Loucy (cell line): Measurements from ENCODE around the gene DUSP28.

ENCODE experiments used
- H2AFZ ChIP-seq: fragments of 200-600 bp; sonication (generic); 2 replicates; pipeline ENCODE4 v1.6.0; 2016; ENCODE audit warnings: antibody characterized with exemption, mild to moderate bottlenecking, low read length, moderate library complexity
- H3F3A ChIP-seq: fragments of 200-600 bp; 2 replicates; pipeline ENCODE4 v1.6.0; 2016; ENCODE audit warnings: antibody characterized with exemption, low read depth, mild to moderate bottlenecking
- H3K27me3 ChIP-seq: fragments of 200-600 bp; sonication (generic); 2 replicates; pipeline ENCODE4 v1.6.1; 2014; ENCODE audit warnings: low read length, mild to moderate bottlenecking; ENCODE audit not compliant: insufficient read depth, poor library complexity, severe bottlenecking
- H3K36me3 ChIP-seq: fragments of 200-600 bp; sonication (generic); 2 replicates; pipeline ENCODE4 v1.6.1; 2016; ENCODE audit warnings: low read length; ENCODE audit not compliant: insufficient read depth
- H3K4me1 ChIP-seq: fragments of 200-600 bp; sonication (generic); 2 replicates; pipeline ENCODE4 v1.5.1; 2014; ENCODE audit warnings: low read length, mild to moderate bottlenecking; ENCODE audit not compliant: insufficient read depth, poor library complexity, severe bottlenecking
- H3K4me2 ChIP-seq: fragments of 200-600 bp; sonication (generic); 2 replicates; pipeline ENCODE4 v1.6.0; 2014; ENCODE audit warnings: antibody characterized with exemption, low read length, low read depth, mild to moderate bottlenecking; ENCODE audit not compliant: poor library complexity, severe bottlenecking
- H3K4me3 ChIP-seq: fragments of 200-600 bp; sonication (generic); 2 replicates; pipeline ENCODE4 v1.5.1; 2014; ENCODE audit warnings: low read length, mild to moderate bottlenecking, mixed read lengths; ENCODE audit not compliant: poor library complexity, severe bottlenecking
- H3K79me2 ChIP-seq: fragments of 200-600 bp; sonication (generic); 2 replicates; pipeline ENCODE4 v1.6.1; 2014; ENCODE audit warnings: low read length; ENCODE audit not compliant: insufficient read depth
- H3K9ac ChIP-seq: fragments of 200-600 bp; sonication (generic); 2 replicates; pipeline ENCODE4 v1.6.0; 2014; ENCODE audit warnings: mild to moderate bottlenecking, low read depth, low read length, moderate library complexity; ENCODE audit not compliant: poor library complexity, severe bottlenecking
- H3K9me2 ChIP-seq: fragments of 200-600 bp; sonication (generic); replicated peaks from 2 replicates; pipeline ENCODE4 v1.6.1; 2016; ENCODE audit warnings: low read depth, low read length, mixed read lengths
- H3K9me3 ChIP-seq: fragments of 200-600 bp; sonication (generic); 2 replicates; pipeline ENCODE4 v1.6.1; 2014; ENCODE audit warnings: mild to moderate bottlenecking, antibody characterized with exemption, low read length, low read depth; ENCODE audit not compliant: insufficient read depth
- H4K20me1 ChIP-seq: fragments of 200-600 bp; sonication (generic); 2 replicates; pipeline ENCODE4 v1.6.0; 2014; ENCODE audit warnings: antibody characterized with exemption, low read length, mild to moderate bottlenecking; ENCODE audit not compliant: insufficient read depth, poor library complexity, severe bottlenecking
- EZH2phosphoT487 ChIP-seq: fragments of 200-600 bp; IDR thresholded peaks from 2 replicates; pipeline ENCODE4 v1.6.1; 2018; ENCODE audit warnings: antibody characterized with exemption, mild to moderate bottlenecking, moderate library complexity, borderline replicate concordance
- TF ChIP-seq, protein P1 (sequence below): fragments of 200-600 bp; sonication (generic); conservative IDR thresholded peaks from 2 replicates; pipeline ENCODE4 v1.5.1; 2014; ENCODE audit warnings: mild to moderate bottlenecking, antibody characterized with exemption, low read length

The DUSP28 gene

DNA sequence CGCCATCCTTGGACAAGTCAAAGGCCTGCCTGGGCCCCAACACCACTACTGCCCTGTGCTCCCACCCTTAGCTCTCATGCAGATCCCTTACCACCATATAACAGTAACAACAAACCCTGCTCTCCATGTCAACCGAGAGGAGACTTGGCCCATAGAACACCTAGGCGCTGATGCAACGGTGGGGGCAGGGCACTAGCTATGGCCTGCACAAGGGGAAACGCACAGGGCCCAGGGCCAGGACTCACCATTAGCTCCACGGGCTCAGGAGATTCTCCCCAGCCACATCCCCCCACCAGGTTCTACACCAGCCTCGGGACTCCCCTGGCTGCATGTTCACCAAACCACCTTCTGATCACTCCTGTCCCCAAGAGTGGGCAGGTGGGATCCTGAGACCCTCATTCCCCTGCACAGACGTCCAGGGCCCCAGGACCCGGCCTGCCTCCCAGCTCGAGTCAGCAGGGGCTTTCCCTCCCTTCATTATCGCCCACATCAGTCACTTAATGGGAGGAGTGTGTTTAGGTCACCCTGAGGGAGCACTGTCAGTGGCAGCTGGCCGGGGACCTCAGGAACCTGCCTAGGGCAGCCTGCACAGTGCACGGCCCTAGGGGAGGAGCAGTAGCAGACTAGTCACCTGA, 31.6 kb upstream of the DUSP28 start:
- no peak overlapping the region for H3K4me2 ChIP-seq
- no peaks in the 10 kb centered on the region for H4K20me1 ChIP-seq
- H3K79me2 ChIP-seq = no peaks in the 10 kb centered on the region
- no peaks in the 10 kb centered on the region for H3K27me3 ChIP-seq
- H3K36me3 ChIP-seq = peaks cover 57% of the 10 kb centered on the region; the same call in 1 of the 2 replicates
- no peaks in the 10 kb centered on the region for H3K9me2 ChIP-seq
- TF ChIP-seq EZH2phosphoT487 = no peak
- TF ChIP-seq, protein P1, sequence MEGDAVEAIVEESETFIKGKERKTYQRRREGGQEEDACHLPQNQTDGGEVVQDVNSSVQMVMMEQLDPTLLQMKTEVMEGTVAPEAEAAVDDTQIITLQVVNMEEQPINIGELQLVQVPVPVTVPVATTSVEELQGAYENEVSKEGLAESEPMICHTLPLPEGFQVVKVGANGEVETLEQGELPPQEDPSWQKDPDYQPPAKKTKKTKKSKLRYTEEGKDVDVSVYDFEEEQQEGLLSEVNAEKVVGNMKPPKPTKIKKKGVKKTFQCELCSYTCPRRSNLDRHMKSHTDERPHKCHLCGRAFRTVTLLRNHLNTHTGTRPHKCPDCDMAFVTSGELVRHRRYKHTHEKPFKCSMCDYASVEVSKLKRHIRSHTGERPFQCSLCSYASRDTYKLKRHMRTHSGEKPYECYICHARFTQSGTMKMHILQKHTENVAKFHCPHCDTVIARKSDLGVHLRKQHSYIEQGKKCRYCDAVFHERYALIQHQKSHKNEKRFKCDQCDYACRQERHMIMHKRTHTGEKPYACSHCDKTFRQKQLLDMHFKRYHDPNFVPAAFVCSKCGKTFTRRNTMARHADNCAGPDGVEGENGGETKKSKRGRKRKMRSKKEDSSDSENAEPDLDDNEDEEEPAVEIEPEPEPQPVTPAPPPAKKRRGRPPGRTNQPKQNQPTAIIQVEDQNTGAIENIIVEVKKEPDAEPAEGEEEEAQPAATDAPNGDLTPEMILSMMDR = no peak
- no peak overlapping the region for H2AFZ ChIP-seq
- no peak overlapping the region for H3K4me3 ChIP-seq
- H3K4me1 ChIP-seq = no peaks in the 10 kb centered on the region
- peaks cover 38% of the 10 kb centered on the region; the same call in 1 of the 2 replicates for H3K9me3 ChIP-seq
- H3F3A ChIP-seq = no peaks in the 10 kb centered on the region
- no peak overlapping the region for H3K9ac ChIP-seq

DNA sequence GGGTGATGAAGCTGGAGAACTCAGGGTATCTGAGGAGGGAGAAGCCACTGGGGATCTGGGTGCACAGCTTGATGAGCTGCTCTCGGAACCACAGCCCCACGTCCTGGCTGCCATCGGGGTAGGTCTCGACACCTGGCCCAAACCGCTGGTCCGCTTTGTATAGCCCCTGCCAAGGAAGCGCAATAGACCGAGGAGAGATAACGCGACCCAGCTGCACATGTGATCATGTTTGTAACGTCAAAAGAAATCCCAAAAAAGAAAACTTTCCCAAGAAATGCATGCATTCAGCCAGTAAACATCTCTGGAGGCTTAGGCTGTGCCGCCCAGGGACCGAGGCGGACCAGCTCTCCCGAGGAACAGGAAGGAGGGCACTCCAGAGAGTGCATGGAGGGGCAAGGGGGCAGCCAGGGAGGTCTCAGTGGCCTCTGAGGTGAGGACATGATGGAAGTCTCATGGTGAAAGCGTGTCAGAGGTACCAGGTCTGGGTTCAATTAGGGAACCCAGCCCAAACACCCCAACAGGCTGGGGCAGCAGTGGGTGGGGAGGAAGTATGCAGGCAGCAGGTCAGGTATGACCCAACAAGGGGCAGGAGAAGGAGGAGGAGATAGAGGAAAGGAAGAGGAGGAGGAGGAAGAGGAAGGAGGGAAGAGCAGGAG, 30.7 kb upstream of the DUSP28 start:
- Histone ChIP-seq H3K4me1 (no peaks in the 10 kb centered on the region), H3K27me3 (no peaks in the 10 kb centered on the region), H4K20me1 (no peaks in the 10 kb centered on the region), H2AFZ (no peak overlapping the region), H3F3A (no peaks in the 10 kb centered on the region), H3K4me3 (no peak overlapping the region), H3K9me2 (no peaks in the 10 kb centered on the region), H3K4me2 (no peak overlapping the region), H3K36me3 (peaks cover 57% of the 10 kb centered on the region), H3K9me3 (peaks cover 38% of the 10 kb centered on the region; the same call in 1 of the 2 replicates), H3K9ac (no peak overlapping the region), H3K79me2 (no peaks in the 10 kb centered on the region)
- TF ChIP-seq, protein P1 = no peak
- no peak for TF ChIP-seq EZH2phosphoT487

- Histone ChIP-seq H3F3A (no peaks in the 10 kb centered on the region), H3K4me1 (no peaks in the 10 kb centered on the region), H3K9me2 (no peaks in the 10 kb centered on the region), H3K36me3 (peaks cover 55% of the 10 kb centered on the region), H3K9ac (no peak overlapping the region), H2AFZ (no peak overlapping the region), H3K27me3 (no peaks in the 10 kb centered on the region), H3K4me2 (no peak overlapping the region), H4K20me1 (no peaks in the 10 kb centered on the region), H3K79me2 (no peaks in the 10 kb centered on the region), H3K9me3 (peaks cover 33% of the 10 kb centered on the region; the same call in 1 of the 2 replicates), H3K4me3 (no peak overlapping the region)
- TF ChIP-seq EZH2phosphoT487 = no peak
- TF ChIP-seq, protein P1 = no peak
Observed at GRCh38 chr2:240530181-240530580, 30.0 kb upstream of the DUSP28 start.
